A549 (cell line): ENCODE measurements around the gene DTHD1. TPM values are rescaled to one million over a fixed set of nuclear protein-coding genes. Genes with fewer than 3 reads are reported as not detected.

Experiments
- ATAC-seq, 2 experiments: fragments of 200-7000 bp in 1 of 2; fragments of >200 bp in 1 of 2; cut with Nextera tagmentation in 1 of 2; cut with Tn5 transposase in 1 of 2; 3 replicates each; pipeline versions ENCODE4 v1.8.0 to v1.9.1; 2018 to 2020; ENCODE audit warnings: mild to moderate bottlenecking in 1 of 2, moderate library complexity in 1 of 2
- CTCF ChIA-PET: fragments of 300-600 bp; sonication (Branson Sonifier 250); formaldehyde crosslinking; extraction: SDS; loops from one replicate; lab custom pipeline; 2021; ENCODE audit warnings: antibody characterized with exemption, inconsistent platforms; lab: Yijun Ruan, JAX
- POLR2A ChIA-PET: fragments of 350-600 bp; formaldehyde crosslinking; extraction: SDS; loops from one replicate; lab custom pipeline; 2021; ENCODE audit warnings: antibody characterized with exemption, inconsistent platforms; lab: Yijun Ruan, JAX
- DNase-seq, 2 experiments: peaks; one replicate each; pipeline versions ENCODE4 v3.0.0 to v3.0.0-alpha.2; 2011 to 2016; ENCODE audit warnings: low read depth in 1 of 2, low spot score in 1 of 2
- FAIRE-seq: peaks from 2 replicates; lab custom pipeline; 2011; peaks lifted over from hg19 to GRCh38; lab: Jason Lieb, UNC
- H3K27ac ChIP-seq, 2 experiments: fragments of >200 bp; sonication (Bioruptor Twin); formaldehyde crosslinking; 3 replicates each; pipeline ENCODE4 v1.5.1; 2016 to 2017
- H3K4me1 ChIP-seq: fragments of >200 bp; sonication (Bioruptor Twin); formaldehyde crosslinking; 3 replicates; pipeline ENCODE4 v1.6.1; 2016
- H3K4me2 ChIP-seq: fragments of >200 bp; sonication (Bioruptor Twin); formaldehyde crosslinking; 3 replicates; pipeline ENCODE4 v1.6.1; 2016
- H3K4me3 ChIP-seq: fragments of >200 bp; sonication (Bioruptor Twin); formaldehyde crosslinking; 3 replicates; pipeline ENCODE4 v1.5.1; 2016
- H3K9me3 ChIP-seq: fragments of >200 bp; sonication (Bioruptor Twin); formaldehyde crosslinking; 3 replicates; pipeline ENCODE4 v1.6.1; 2016
- BHLHE40 ChIP-seq: IDR thresholded peaks from 2 replicates; pipeline ENCODE4 v1.6.1; 2012; ENCODE audit warnings: low read depth, low read length, inconsistent platforms
- CEBPB ChIP-seq, 2 experiments: fragments of >200 bp in 1 of 2; sonication (Bioruptor Twin) in 1 of 2; formaldehyde crosslinking in 1 of 2; IDR thresholded peaks; 2 replicates each; pipeline ENCODE4 v1.6.1; 2012 to 2016
- CHD2 ChIP-seq: fragments of 150-350 bp; IDR thresholded peaks from 2 replicates; pipeline ENCODE4 v1.6.1; 2014; ENCODE audit warnings: low read length; ENCODE audit not compliant: partially characterized antibody
- CHD4 ChIP-seq: fragments of 200-600 bp; sonication (generic); IDR thresholded peaks from 2 replicates; pipeline ENCODE4 v1.6.1; 2016; ENCODE audit warnings: antibody characterized with exemption, mild to moderate bottlenecking, borderline replicate concordance
- EHMT2 ChIP-seq: fragments of 200-600 bp; sonication (generic); IDR thresholded peaks from 2 replicates; pipeline ENCODE4 v1.6.1; 2016; ENCODE audit warnings: antibody characterized with exemption, low read depth, mild to moderate bottlenecking, moderate library complexity
- EP300 ChIP-seq, 2 experiments: fragments of >200 bp; sonication (Bioruptor Twin); formaldehyde crosslinking; IDR thresholded peaks; 2 replicates in 1 of 2; 3 replicates in 1 of 2; pipeline ENCODE4 v1.6.1; 2016 to 2017
- GATA3 ChIP-seq: IDR thresholded peaks from 2 replicates; pipeline ENCODE4 v1.6.1; 2012; ENCODE audit warnings: borderline replicate concordance
- HEYL ChIP-seq: fragments of 250-450 bp; sonication (Bioruptor Pico); IDR thresholded peaks from 2 replicates; pipeline ENCODE4 v1.8.0; 2021; ENCODE audit warnings: mild to moderate bottlenecking, moderate library complexity
- HMGXB4 ChIP-seq: fragments of 250-450 bp; sonication (Bioruptor Pico); IDR thresholded peaks from 2 replicates; pipeline ENCODE4 v1.5.0; 2021; ENCODE audit warnings: mild to moderate bottlenecking, moderate library complexity, borderline replicate concordance
- HOXB13 ChIP-seq: fragments of 250-450 bp; sonication (Bioruptor Pico); IDR thresholded peaks from 2 replicates; pipeline ENCODE4 v1.5.0; 2020; ENCODE audit warnings: low read depth, mild to moderate bottlenecking, moderate library complexity
- HOXB5 ChIP-seq: fragments of 250-450 bp; sonication (Bioruptor Pico); IDR thresholded peaks from 2 replicates; pipeline ENCODE4 v1.5.0; 2020; ENCODE audit warnings: mild to moderate bottlenecking, moderate library complexity
- JUNB ChIP-seq: fragments of >200 bp; sonication (Bioruptor Twin); formaldehyde crosslinking; IDR thresholded peaks from 2 replicates; pipeline ENCODE4 v1.6.1; 2016
- MAFK ChIP-seq: fragments of 450-650 bp; IDR thresholded peaks from 2 replicates; pipeline ENCODE4 v1.6.1; 2014; ENCODE audit not compliant: partially characterized antibody
- PBX3 ChIP-seq: IDR thresholded peaks from 2 replicates; pipeline ENCODE4 v1.6.1; 2012
- POLR2AphosphoS2 ChIP-seq: conservative IDR thresholded peaks from 2 replicates; pipeline ENCODE4 v1.6.1; 2012; ENCODE audit warnings: low read length, improper control_type of control experiment, inconsistent platforms
- RAD21 ChIP-seq, 2 experiments: fragments of >200 bp in 1 of 2; sonication (Bioruptor Twin) in 1 of 2; formaldehyde crosslinking in 1 of 2; IDR thresholded peaks in 1 of 2; conservative IDR thresholded peaks in 1 of 2; 2 replicates in 1 of 2; 3 replicates in 1 of 2; pipeline ENCODE4 v1.6.1; 2012 to 2018; ENCODE audit warnings: inconsistent platforms in 1 of 2
- RNF2 ChIP-seq: fragments of 200-600 bp; sonication (generic); IDR thresholded peaks from 2 replicates; pipeline ENCODE4 v1.6.1; 2016; ENCODE audit warnings: low read depth, mild to moderate bottlenecking, antibody characterized with exemption, moderate library complexity, borderline replicate concordance
- TFCP2L1 ChIP-seq: fragments of 250-450 bp; sonication (Bioruptor Pico); IDR thresholded peaks from 2 replicates; pipeline ENCODE4 v1.5.0; 2021; ENCODE audit warnings: mild to moderate bottlenecking
- USF2 ChIP-seq: fragments of 450-650 bp; IDR thresholded peaks from 2 replicates; pipeline ENCODE4 v1.6.1; 2014; ENCODE audit warnings: antibody characterized with exemption
- ZNF302 ChIP-seq: fragments of 250-450 bp; sonication (Bioruptor Pico); IDR thresholded peaks from 2 replicates; pipeline ENCODE4 v1.9.0; 2021; ENCODE audit warnings: inconsistent platforms, mild to moderate bottlenecking, moderate library complexity
- WGBS: methylation state at CpG from one replicate; pipeline ENCODE4 v1.1.6; 2017; ENCODE audit errors: missing lambda C conversion rate; 5-methylcytosine and 5-hydroxymethylcytosine counted together
- polyA plus RNA-seq, 4 experiments: library from polyadenylated mRNA; depleted of rRNA in 3 of 4; stranded (reverse); fragments of >200 nt; fragmentation: RNase III in 1 of 4; extraction: RNeasy Plus Mini Kit Qiagen cat#74134 plus additional on column Dnase treatment in 1 of 4; gene quantifications; 2 replicates in 3 of 4; 3 replicates in 1 of 4; pipeline ENCODE4 v1.2.3, GENCODE V29; 2011 to 2017
- TF ChIP-seq, protein P1 (sequence below): fragments of 150-350 bp; IDR thresholded peaks from 2 replicates; pipeline ENCODE4 v1.6.1; 2014; ENCODE audit warnings: low read depth, mild to moderate bottlenecking, low read length
- TF ChIP-seq, protein P2 (sequence below): fragments of 200-600 bp; sonication (generic); IDR thresholded peaks from 2 replicates; pipeline ENCODE4 v1.6.1; 2016; ENCODE audit warnings: antibody characterized with exemption, mild to moderate bottlenecking, moderate library complexity

Gene DTHD1
- polyA plus RNA-seq, 2 of the 4 experiments (the other 2 are of a cell fraction) = not detected

- POLR2A ChIA-PET = no interaction called here
Measured at GRCh38 chr4:36274158-36274557, 7.3 kb upstream of the DTHD1 start.

GRCh38 chr4:36277533-36277932 is 3.9 kb upstream of the DTHD1 start:
- DNase-seq (no peak), ATAC-seq (no peak)
- no peak overlapping the region for H3K27ac ChIP-seq
- no peaks in the 10 kb centered on the region for H3K9me3 ChIP-seq
- CTCF ChIA-PET = no interaction called here
- no peak overlapping the region for H3K4me2 ChIP-seq
- TF ChIP-seq HOXB5 (CRISPR knock-in tag) (no peak), PBX3 (no peak), HMGXB4 (CRISPR knock-in tag) (no peak), MAFK (no peak), JUNB (no peak), CHD4 (no peak), POLR2AphosphoS2 (no peak), CEBPB (IDR thresholded peaks at IDR 0.05) (no peak), TFCP2L1 (CRISPR knock-in tag) (no peak), HOXB13 (CRISPR knock-in tag) (no peak), ZNF302 (CRISPR knock-in tag) (no peak), RNF2 (no peak)
- TF ChIP-seq, protein P1, sequence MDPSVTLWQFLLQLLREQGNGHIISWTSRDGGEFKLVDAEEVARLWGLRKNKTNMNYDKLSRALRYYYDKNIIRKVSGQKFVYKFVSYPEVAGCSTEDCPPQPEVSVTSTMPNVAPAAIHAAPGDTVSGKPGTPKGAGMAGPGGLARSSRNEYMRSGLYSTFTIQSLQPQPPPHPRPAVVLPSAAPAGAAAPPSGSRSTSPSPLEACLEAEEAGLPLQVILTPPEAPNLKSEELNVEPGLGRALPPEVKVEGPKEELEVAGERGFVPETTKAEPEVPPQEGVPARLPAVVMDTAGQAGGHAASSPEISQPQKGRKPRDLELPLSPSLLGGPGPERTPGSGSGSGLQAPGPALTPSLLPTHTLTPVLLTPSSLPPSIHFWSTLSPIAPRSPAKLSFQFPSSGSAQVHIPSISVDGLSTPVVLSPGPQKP = no peak
- TF ChIP-seq, all 56 proteins: peak for 0
- Histone ChIP-seq H3K4me3 (no peak overlapping the region), H3K4me1 (no peaks in the 10 kb centered on the region)
- WGBS = 23% methylated on average over 4 of the region's 4 CpGs
- POLR2A ChIA-PET = no interaction called here
- no peak for FAIRE-seq

More at GRCh38 chr4:36274158-36274557, 7.3 kb upstream of the DTHD1 start:
- FAIRE-seq (no peak), DNase-seq (no peak), ATAC-seq (no peak)
- CTCF ChIA-PET = no interaction called here
- WGBS = 10% methylated on average over 4 of the region's 4 CpGs
- no peak for TF ChIP-seq MAFK
- no peak for TF ChIP-seq EHMT2
- no peak for TF ChIP-seq HEYL
- no peak for TF ChIP-seq CHD2
- no peak for TF ChIP-seq RAD21 (conservative IDR thresholded peaks at IDR 0.05 in 1 of 2, IDR thresholded peaks at IDR 0.05 in 1 of 2)
- no peak for TF ChIP-seq BHLHE40
- no peak for TF ChIP-seq USF2
- no peak for TF ChIP-seq GATA3
- no peak for TF ChIP-seq EP300 (IDR thresholded peaks at IDR 0.05)
- TF ChIP-seq, protein P2, sequence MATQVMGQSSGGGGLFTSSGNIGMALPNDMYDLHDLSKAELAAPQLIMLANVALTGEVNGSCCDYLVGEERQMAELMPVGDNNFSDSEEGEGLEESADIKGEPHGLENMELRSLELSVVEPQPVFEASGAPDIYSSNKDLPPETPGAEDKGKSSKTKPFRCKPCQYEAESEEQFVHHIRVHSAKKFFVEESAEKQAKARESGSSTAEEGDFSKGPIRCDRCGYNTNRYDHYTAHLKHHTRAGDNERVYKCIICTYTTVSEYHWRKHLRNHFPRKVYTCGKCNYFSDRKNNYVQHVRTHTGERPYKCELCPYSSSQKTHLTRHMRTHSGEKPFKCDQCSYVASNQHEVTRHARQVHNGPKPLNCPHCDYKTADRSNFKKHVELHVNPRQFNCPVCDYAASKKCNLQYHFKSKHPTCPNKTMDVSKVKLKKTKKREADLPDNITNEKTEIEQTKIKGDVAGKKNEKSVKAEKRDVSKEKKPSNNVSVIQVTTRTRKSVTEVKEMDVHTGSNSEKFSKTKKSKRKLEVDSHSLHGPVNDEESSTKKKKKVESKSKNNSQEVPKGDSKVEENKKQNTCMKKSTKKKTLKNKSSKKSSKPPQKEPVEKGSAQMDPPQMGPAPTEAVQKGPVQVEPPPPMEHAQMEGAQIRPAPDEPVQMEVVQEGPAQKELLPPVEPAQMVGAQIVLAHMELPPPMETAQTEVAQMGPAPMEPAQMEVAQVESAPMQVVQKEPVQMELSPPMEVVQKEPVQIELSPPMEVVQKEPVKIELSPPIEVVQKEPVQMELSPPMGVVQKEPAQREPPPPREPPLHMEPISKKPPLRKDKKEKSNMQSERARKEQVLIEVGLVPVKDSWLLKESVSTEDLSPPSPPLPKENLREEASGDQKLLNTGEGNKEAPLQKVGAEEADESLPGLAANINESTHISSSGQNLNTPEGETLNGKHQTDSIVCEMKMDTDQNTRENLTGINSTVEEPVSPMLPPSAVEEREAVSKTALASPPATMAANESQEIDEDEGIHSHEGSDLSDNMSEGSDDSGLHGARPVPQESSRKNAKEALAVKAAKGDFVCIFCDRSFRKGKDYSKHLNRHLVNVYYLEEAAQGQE = no peak
- no peaks in the 10 kb centered on the region for H3K4me1 ChIP-seq
- no peak overlapping the region for H3K27ac ChIP-seq
- no peak overlapping the region for H3K4me3 ChIP-seq
- H3K9me3 ChIP-seq = no peaks in the 10 kb centered on the region
- no peak overlapping the region for H3K4me2 ChIP-seq
